Measurements from ENCODE around the gene HID1.

HID1 gene

GRCh38 chr17:74936470-74936799, 36.1 kb downstream of the HID1 start:
- no peak for ATAC-seq
- TF ChIP-seq PATZ1 (CRISPR knock-in tag; IDR thresholded peaks at IDR 0.05; ENCODE audit: borderline replicate concordance) (no peak), ISL1 (CRISPR knock-in tag; IDR thresholded peaks at IDR 0.05) (no peak), ZC3H10 (CRISPR knock-in tag; IDR thresholded peaks at IDR 0.05) (no peak), OSR1 (CRISPR knock-in tag; IDR thresholded peaks at IDR 0.05) (no peak), ZFP3 (CRISPR knock-in tag; IDR thresholded peaks at IDR 0.05) (no peak), BACH2 (CRISPR knock-in tag; IDR thresholded peaks at IDR 0.05; ENCODE audit: borderline replicate concordance) (no peak), CSDC2 (CRISPR knock-in tag; IDR thresholded peaks at IDR 0.05) (no peak), RARB (CRISPR knock-in tag; IDR thresholded peaks at IDR 0.05) (no peak), TCF4 (CRISPR knock-in tag; IDR thresholded peaks at IDR 0.05; ENCODE audit: borderline replicate concordance) (no peak), ZFP30 (CRISPR knock-in tag; IDR thresholded peaks at IDR 0.05) (no peak), ZNF565 (CRISPR knock-in tag; conservative IDR thresholded peaks at IDR 0.05; ENCODE audit: low read depth) (no peak)

- TF ChIP-seq ESRRG (CRISPR knock-in tag; IDR thresholded peaks at IDR 0.05) (no peak), ISL1 (CRISPR knock-in tag; IDR thresholded peaks at IDR 0.05) (no peak), TSHZ2 (CRISPR knock-in tag; IDR thresholded peaks at IDR 0.05) (no peak)
- ATAC-seq, result peak; percentile 34
Observed at GRCh38 chr17:74935585-74936469, 36.7 kb downstream of the HID1 start, which contains the start of gene OTOP3. Gene OTOP3 (plus strand): TSS chr17:74935898. CDS start chr17:74935922, 24 bp downstream.

GRCh38 chr17:74935048-74935447, 37.5 kb downstream of the HID1 start:
- ATAC-seq, result no peak
- no peak for TF ChIP-seq ZC3H10 (CRISPR knock-in tag; IDR thresholded peaks at IDR 0.05)
- TF ChIP-seq GLIS3 (CRISPR knock-in tag; IDR thresholded peaks at IDR 0.05), result no peak
- TF ChIP-seq ZFP3 (CRISPR knock-in tag; IDR thresholded peaks at IDR 0.05), result no peak
- TF ChIP-seq CREB5 (CRISPR knock-in tag; IDR thresholded peaks at IDR 0.05; ENCODE audit: low read depth), result no peak
- TF ChIP-seq ZNF8 (CRISPR knock-in tag; IDR thresholded peaks at IDR 0.05), result no peak
- TF ChIP-seq POU6F1 (CRISPR knock-in tag; IDR thresholded peaks at IDR 0.05; ENCODE audit: borderline replicate concordance, low read depth), result no peak
- no peak for TF ChIP-seq BACH2 (CRISPR knock-in tag; IDR thresholded peaks at IDR 0.05; ENCODE audit: borderline replicate concordance)
- TF ChIP-seq TOX (CRISPR knock-in tag; IDR thresholded peaks at IDR 0.05; ENCODE audit: borderline replicate concordance), result no peak
- no peak for TF ChIP-seq ZNF565 (CRISPR knock-in tag; conservative IDR thresholded peaks at IDR 0.05; ENCODE audit: low read depth)
- no peak for TF ChIP-seq SNAI2 (CRISPR knock-in tag; IDR thresholded peaks at IDR 0.05)
- TF ChIP-seq ISL1 (CRISPR knock-in tag; IDR thresholded peaks at IDR 0.05), result no peak
- TF ChIP-seq ZNF70 (CRISPR knock-in tag; IDR thresholded peaks at IDR 0.05), result no peak
- no peak for TF ChIP-seq PATZ1 (CRISPR knock-in tag; IDR thresholded peaks at IDR 0.05; ENCODE audit: borderline replicate concordance)
- no peak for TF ChIP-seq TCF4 (CRISPR knock-in tag; IDR thresholded peaks at IDR 0.05; ENCODE audit: borderline replicate concordance)

Measured in SK-N-SH treated with all-trans-retinoic acid at 6 μM for 48 hours (cell line).